Tibial artery (tissue), 4 donors: Measurements from ENCODE around the gene PLAC9.

Experiments used
- DNase-seq, 2 donors: peaks; one replicate each; pipeline ENCODE4 v3.0.0-alpha.2; 2019
- H3K27ac ChIP-seq, 2 donors: fragments of 200-600 bp; sonication (generic) in 1 of 2; 1 replicate in 1 of 2; 2 replicates in 1 of 2; pipeline ENCODE4 v1.5.1; 2018 to 2019; ENCODE audit warnings: mild to moderate bottlenecking in 1 of 2
- H3K27me3 ChIP-seq, 2 donors: fragments of 200-600 bp; sonication (generic) in 1 of 2; one replicate each; pipeline versions ENCODE4 v1.5.1 to v1.6.0; 2016 to 2019
- H3K36me3 ChIP-seq, 3 donors: fragments of 200-600 bp; sonication (generic) in 2 of 3; one replicate each; pipeline ENCODE4 v1.5.1; 2016 to 2019; ENCODE audit warnings: mild to moderate bottlenecking in 2 of 3
- H3K4me1 ChIP-seq, 4 donors: fragments of 200-600 bp; sonication (generic) in 2 of 4; 1 replicate in 3 of 4; 2 replicates in 1 of 4; pipeline ENCODE4 v1.5.1; 2016 to 2019
- H3K4me3 ChIP-seq, 2 donors: fragments of 200-600 bp; sonication (generic) in 1 of 2; 1 replicate in 1 of 2; 2 replicates in 1 of 2; pipeline ENCODE4 v1.5.1; 2018 to 2019; ENCODE audit warnings: mild to moderate bottlenecking in 2 of 2
- H3K9me3 ChIP-seq, 3 donors: fragments of 200-600 bp; sonication (generic) in 1 of 3; one replicate each; pipeline ENCODE4 v1.5.1; 2016 to 2019
- intact Hi-C: fragments of 100-400 bp; cut with DNase I; formaldehyde crosslinking; loops from one replicate; pipeline ENCODE4 v1.15.0; 2023; ENCODE audit warnings: low total_unique reads
- TF ChIP-seq, protein P1 (sequence below), 2 experiments: fragments of 200-600 bp in 1 of 2; fragments of 450-650 bp in 1 of 2; IDR thresholded peaks; one replicate each; pipeline ENCODE4 v1.5.1; 2017 to 2019; ENCODE audit warnings: antibody characterized with exemption in 2 of 2, mild to moderate bottlenecking in 1 of 2, moderate library complexity in 1 of 2

Gene PLAC9

DNA sequence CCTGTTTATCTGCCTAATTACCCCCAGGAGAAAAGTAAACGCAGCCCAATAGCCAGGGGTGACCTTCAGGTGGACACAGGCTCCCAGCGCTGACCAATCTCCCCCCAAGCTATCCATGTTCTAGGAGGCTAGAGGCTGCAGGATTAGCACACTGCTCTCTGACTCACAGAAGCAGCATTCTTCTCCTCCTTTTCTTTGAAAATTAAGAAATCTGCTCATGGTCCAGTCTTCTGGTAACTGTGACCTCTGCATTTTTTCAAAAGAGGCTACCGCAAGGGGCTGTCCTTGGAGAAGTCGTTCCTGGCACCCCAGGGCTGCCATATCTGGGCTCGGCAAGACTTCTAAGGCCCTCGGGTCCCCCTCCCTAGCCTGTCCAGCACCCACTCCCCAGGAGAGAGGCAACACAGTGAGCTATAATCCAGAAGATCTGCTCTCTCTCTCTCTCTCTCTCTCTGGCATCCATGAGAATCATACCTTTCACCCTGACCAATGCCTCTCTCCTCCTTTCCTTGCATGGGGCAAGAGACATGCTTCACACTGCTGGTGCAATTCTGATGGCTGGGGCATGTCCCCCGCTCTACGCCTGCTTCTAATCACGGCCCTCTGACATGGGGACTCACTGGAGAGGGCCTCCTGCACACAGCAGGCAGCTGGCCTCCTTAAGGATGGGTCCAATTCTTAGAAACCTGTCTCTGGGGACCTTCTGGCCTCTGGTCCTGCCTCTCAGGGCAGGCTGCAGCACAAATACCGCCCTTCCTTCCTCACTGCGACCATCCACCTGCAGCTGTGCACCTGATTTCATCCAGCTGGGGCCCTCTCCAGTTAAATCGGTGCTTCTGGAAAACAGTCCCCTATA is 45.5 kb downstream of the PLAC9 start:
- Histone ChIP-seq H3K4me3 (no peak overlapping the region), H3K27ac (peak overlapping the region in 1 of 2 donors; percentile 4)
- intact Hi-C loops = no loop called here

DNA sequence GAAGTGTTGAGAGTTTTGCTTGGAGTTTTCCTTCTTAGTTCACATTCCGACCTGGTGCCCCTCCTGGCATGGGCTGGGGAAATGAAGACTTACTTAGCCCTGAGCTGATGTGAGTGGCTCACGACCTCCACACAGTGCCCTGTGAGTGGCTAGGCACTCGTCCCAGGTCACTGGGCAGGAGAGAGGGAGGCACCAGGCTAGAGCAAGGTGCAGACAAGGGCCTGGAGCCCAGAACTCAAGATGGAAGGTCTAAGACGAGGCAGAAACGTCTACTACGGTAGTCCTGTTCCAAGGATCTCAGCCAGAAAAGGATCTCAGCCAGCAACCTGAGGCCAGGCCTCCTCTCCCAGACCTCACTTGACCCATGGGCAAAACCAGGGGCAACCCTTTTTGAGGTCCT is 50.5 kb downstream of the PLAC9 start:
- peaks cover 0 to 78% (median 46%) of the 10 kb centered on the region in 4 donors for H3K4me1 ChIP-seq
- intact Hi-C loops = no loop called here
- peak in 1 of 2 donors; percentile 5 for DNase-seq
- no peaks in the 10 kb centered on the region for H3K36me3 ChIP-seq
- H3K9me3 ChIP-seq = no peaks in the 10 kb centered on the region
- H3K27me3 ChIP-seq = no peaks in the 10 kb centered on the region
- TF ChIP-seq, protein P1, sequence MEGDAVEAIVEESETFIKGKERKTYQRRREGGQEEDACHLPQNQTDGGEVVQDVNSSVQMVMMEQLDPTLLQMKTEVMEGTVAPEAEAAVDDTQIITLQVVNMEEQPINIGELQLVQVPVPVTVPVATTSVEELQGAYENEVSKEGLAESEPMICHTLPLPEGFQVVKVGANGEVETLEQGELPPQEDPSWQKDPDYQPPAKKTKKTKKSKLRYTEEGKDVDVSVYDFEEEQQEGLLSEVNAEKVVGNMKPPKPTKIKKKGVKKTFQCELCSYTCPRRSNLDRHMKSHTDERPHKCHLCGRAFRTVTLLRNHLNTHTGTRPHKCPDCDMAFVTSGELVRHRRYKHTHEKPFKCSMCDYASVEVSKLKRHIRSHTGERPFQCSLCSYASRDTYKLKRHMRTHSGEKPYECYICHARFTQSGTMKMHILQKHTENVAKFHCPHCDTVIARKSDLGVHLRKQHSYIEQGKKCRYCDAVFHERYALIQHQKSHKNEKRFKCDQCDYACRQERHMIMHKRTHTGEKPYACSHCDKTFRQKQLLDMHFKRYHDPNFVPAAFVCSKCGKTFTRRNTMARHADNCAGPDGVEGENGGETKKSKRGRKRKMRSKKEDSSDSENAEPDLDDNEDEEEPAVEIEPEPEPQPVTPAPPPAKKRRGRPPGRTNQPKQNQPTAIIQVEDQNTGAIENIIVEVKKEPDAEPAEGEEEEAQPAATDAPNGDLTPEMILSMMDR (IDR thresholded peaks at IDR 0.05) = no peak
- H3K27ac ChIP-seq = peak overlapping the region in 1 of 2 donors; percentile 27
- H3K4me3 ChIP-seq = no peak overlapping the region

More for the DNA sequence above, 45.5 kb downstream of the PLAC9 start:
- TF ChIP-seq, protein P1 (IDR thresholded peaks at IDR 0.05) = no peak
- Histone ChIP-seq H3K9me3 (no peaks in the 10 kb centered on the region), H3K36me3 (peaks cover 0 to 5% (median 0%) of the 10 kb centered on the region in 3 donors), H3K27me3 (no peaks in the 10 kb centered on the region), H3K4me1 (peaks cover 0 to 50% (median 33%) of the 10 kb centered on the region in 4 donors)
- DNase-seq = no peak

DNA sequence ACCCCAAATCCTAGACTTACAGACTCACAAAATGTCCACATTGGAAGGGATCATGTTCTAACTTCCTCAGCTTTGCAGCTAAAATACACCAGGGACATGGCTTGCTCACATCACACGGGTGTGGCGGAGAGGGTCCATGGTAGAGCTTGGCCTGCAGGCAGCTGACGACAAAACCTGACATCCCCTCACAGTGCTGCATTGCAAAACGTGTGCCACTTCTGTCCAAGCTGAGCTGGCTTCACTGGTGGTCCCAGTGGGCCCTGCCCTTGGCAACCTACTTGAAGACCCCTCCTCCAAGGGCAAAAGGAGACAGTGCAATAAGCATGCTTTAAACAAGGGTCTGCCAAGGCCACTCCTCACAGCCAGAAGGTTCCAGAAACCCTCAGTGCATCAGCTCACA is 50.9 kb downstream of the PLAC9 start:
- TF ChIP-seq, protein P1 (IDR thresholded peaks at IDR 0.05) = no peak
- Histone ChIP-seq H3K9me3 (no peaks in the 10 kb centered on the region), H3K27me3 (no peaks in the 10 kb centered on the region), H3K4me1 (peaks cover 0 to 76% (median 44%) of the 10 kb centered on the region in 4 donors), H3K4me3 (no peak overlapping the region), H3K27ac (no peak overlapping the region), H3K36me3 (no peaks in the 10 kb centered on the region)
- no peak for DNase-seq
- intact Hi-C loops = no loop called here

DNA sequence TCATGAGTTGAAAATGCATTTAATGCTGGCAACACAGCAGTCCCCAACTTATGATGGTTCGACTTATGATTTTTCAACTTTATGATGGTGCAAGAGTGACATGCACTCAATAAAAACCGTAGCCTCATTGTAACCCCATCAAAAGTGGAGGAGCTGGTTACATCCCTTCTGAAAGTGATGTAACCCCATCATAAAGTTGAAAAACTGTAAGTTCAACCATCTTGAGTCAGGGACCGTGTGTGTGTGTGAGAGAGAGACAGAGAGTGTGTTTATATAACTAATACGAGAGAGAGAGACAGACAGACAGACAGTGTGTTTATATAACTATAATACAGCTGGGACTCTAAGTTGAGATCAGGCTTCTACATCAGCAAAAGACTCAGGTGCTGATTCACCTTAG is 51.8 kb downstream of the PLAC9 start:
- H3K4me3 ChIP-seq = no peak overlapping the region
- H3K27me3 ChIP-seq = no peaks in the 10 kb centered on the region
- H3K4me1 ChIP-seq = peaks cover 0 to 76% (median 45%) of the 10 kb centered on the region in 4 donors
- no peak overlapping the region for H3K27ac ChIP-seq
- TF ChIP-seq, protein P1 (IDR thresholded peaks at IDR 0.05) = no peak
- DNase-seq = no peak
- intact Hi-C loops = no loop called here
- H3K36me3 ChIP-seq = no peaks in the 10 kb centered on the region
- H3K9me3 ChIP-seq = no peaks in the 10 kb centered on the region

- H3K4me1 ChIP-seq = peaks cover 0 to 77% (median 43%) of the 10 kb centered on the region in 4 donors
- H3K27ac ChIP-seq = peak overlapping the region in 1 of 2 donors; percentile 8
- no peaks in the 10 kb centered on the region for H3K36me3 ChIP-seq
- no peaks in the 10 kb centered on the region for H3K9me3 ChIP-seq
- DNase-seq = no peak
- no peaks in the 10 kb centered on the region for H3K27me3 ChIP-seq
- no peak overlapping the region for H3K4me3 ChIP-seq
- intact Hi-C loops = no loop called here
- TF ChIP-seq, protein P1 (IDR thresholded peaks at IDR 0.05) = no peak
These were observed 53.2 kb downstream of the PLAC9 start for GRCh38 chr10:80185578-80186299.
